ENCODE measurements around the gene CDCA3.

The CDCA3 gene

DNA sequence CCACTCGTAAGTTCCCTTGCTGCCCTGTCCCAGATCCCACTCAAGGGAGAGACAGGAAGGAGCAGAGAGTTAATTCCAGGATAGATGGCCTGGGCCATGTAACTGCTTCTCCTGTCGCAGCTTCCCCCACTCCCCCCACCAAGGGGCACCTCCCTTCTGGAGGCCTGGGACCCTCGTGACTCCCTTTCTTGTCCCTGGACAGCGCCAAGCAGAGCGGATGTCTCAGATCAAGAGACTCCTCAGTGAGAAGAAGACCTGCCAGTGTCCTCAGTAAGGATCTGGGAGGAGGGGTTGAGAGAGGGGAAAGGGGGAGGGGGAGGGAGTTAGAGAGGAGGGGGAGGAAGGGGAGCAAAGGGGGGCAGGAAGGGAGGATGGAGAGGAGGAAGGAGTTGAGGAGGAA lies 32.4 kb downstream of the CDCA3 start:
- Histone ChIP-seq H3K4me2 (ENCODE audit: low read depth, low read length) (no peak overlapping the region), H3K9me2 (replicated peaks; ENCODE audit: insufficient read depth, low read length) (no peaks in the 10 kb centered on the region), H2AFZ (ENCODE audit: low read length) (no peak overlapping the region), H3K36me3 (replicated peaks; ENCODE audit: insufficient read depth, low read length) (no peaks in the 10 kb centered on the region), H3K79me2 (ENCODE audit: low read length) (no peaks in the 10 kb centered on the region), H3K9ac (ENCODE audit: low read length) (no peak overlapping the region), H3K9me3 (replicated peaks; ENCODE audit: insufficient read depth, low read length) (no peaks in the 10 kb centered on the region), H3K4me1 (ENCODE audit: low read length) (no peaks in the 10 kb centered on the region), H3F3A (ENCODE audit: insufficient read depth, low read length) (no peaks in the 10 kb centered on the region), H3K27ac (ENCODE audit: low read length) (no peak overlapping the region), H3K4me3 (ENCODE audit: low read length) (no peak overlapping the region), H3K27me3 (replicated peaks; ENCODE audit: insufficient read depth, low read length) (peaks cover 45% of the 10 kb centered on the region), H4K20me1 (ENCODE audit: insufficient read depth, low read length) (no peaks in the 10 kb centered on the region)
- DNase-seq = no peak
- no peak for TF ChIP-seq EZH2phosphoT487 (IDR thresholded peaks at IDR 0.05; ENCODE audit: low read length)
- TF ChIP-seq EZH2 (optimal IDR thresholded peaks at IDR 0.05; ENCODE audit: low read depth, low read length) = no peak
- TF ChIP-seq, protein P1, sequence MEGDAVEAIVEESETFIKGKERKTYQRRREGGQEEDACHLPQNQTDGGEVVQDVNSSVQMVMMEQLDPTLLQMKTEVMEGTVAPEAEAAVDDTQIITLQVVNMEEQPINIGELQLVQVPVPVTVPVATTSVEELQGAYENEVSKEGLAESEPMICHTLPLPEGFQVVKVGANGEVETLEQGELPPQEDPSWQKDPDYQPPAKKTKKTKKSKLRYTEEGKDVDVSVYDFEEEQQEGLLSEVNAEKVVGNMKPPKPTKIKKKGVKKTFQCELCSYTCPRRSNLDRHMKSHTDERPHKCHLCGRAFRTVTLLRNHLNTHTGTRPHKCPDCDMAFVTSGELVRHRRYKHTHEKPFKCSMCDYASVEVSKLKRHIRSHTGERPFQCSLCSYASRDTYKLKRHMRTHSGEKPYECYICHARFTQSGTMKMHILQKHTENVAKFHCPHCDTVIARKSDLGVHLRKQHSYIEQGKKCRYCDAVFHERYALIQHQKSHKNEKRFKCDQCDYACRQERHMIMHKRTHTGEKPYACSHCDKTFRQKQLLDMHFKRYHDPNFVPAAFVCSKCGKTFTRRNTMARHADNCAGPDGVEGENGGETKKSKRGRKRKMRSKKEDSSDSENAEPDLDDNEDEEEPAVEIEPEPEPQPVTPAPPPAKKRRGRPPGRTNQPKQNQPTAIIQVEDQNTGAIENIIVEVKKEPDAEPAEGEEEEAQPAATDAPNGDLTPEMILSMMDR (IDR thresholded peaks at IDR 0.05; ENCODE audit: low read length) = no peak

DNA sequence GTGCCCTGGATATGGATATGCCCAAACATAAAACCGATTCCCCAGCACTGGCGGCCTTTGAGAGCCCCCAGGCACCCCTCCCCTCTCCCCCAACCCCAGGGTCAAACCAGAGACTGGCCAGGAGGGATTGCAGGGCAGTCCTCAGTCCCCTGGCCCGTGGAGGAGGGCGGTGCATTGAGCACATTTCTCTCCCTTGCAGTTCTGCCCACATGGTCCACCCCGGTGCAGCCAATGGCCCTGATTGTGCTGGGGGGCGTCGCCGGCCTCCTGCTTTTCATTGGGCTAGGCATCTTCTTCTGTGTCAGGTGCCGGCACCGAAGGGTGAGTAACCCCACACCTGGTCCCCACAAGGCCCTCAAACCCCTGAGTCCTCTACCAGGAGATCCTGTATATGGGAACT lies 32.9 kb downstream of the CDCA3 start:
- no peak for DNase-seq
- Histone ChIP-seq H3K4me3 (ENCODE audit: low read length) (no peak overlapping the region), H3K4me2 (ENCODE audit: low read depth, low read length) (no peak overlapping the region), H3K9me3 (replicated peaks; ENCODE audit: insufficient read depth, low read length) (no peaks in the 10 kb centered on the region), H3K27me3 (replicated peaks; ENCODE audit: insufficient read depth, low read length) (peaks cover 43% of the 10 kb centered on the region), H3K36me3 (replicated peaks; ENCODE audit: insufficient read depth, low read length) (no peaks in the 10 kb centered on the region), H3K79me2 (ENCODE audit: low read length) (no peaks in the 10 kb centered on the region), H4K20me1 (ENCODE audit: insufficient read depth, low read length) (no peaks in the 10 kb centered on the region), H3K9me2 (replicated peaks; ENCODE audit: insufficient read depth, low read length) (no peaks in the 10 kb centered on the region), H3K4me1 (ENCODE audit: low read length) (no peaks in the 10 kb centered on the region), H3K27ac (ENCODE audit: low read length) (no peak overlapping the region), H2AFZ (ENCODE audit: low read length) (no peak overlapping the region), H3K9ac (ENCODE audit: low read length) (no peak overlapping the region), H3F3A (ENCODE audit: insufficient read depth, low read length) (no peaks in the 10 kb centered on the region)
- no peak for TF ChIP-seq EZH2phosphoT487 (IDR thresholded peaks at IDR 0.05; ENCODE audit: low read length)
- no peak for TF ChIP-seq EZH2 (optimal IDR thresholded peaks at IDR 0.05; ENCODE audit: low read depth, low read length)
- TF ChIP-seq, protein P1 (IDR thresholded peaks at IDR 0.05; ENCODE audit: low read length) = no peak

DNA sequence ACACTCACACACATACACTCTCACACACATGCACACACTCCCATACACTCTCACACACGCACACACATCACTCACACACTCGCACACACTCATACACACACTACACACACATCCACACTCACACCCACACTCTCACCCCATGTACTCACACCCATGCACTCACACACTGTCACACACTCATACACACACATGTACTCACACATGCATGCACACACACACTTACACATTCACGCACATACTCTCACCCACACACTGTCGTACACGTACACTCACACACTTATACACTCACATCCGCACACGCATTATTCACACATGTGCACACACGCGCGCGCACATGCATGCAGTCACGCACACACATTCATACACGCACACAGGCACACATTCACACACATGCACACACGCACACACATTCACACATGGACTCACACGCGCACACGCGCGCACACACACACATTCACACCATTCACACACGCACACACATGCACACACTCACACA lies 33.4 kb downstream of the CDCA3 start:
- Histone ChIP-seq H3K4me3 (ENCODE audit: low read length) (no peak overlapping the region), H3K4me1 (ENCODE audit: low read length) (no peaks in the 10 kb centered on the region), H3K36me3 (replicated peaks; ENCODE audit: insufficient read depth, low read length) (no peaks in the 10 kb centered on the region)

More for the DNA sequence above, 33.4 kb downstream of the CDCA3 start:
- Histone ChIP-seq H3K4me2 (ENCODE audit: low read depth, low read length) (no peak overlapping the region), H3K9me3 (replicated peaks; ENCODE audit: insufficient read depth, low read length) (no peaks in the 10 kb centered on the region), H4K20me1 (ENCODE audit: insufficient read depth, low read length) (no peaks in the 10 kb centered on the region), H3K79me2 (ENCODE audit: low read length) (no peaks in the 10 kb centered on the region), H2AFZ (ENCODE audit: low read length) (no peak overlapping the region), H3K27ac (ENCODE audit: low read length) (no peak overlapping the region), H3F3A (ENCODE audit: insufficient read depth, low read length) (no peaks in the 10 kb centered on the region), H3K9me2 (replicated peaks; ENCODE audit: insufficient read depth, low read length) (no peaks in the 10 kb centered on the region), H3K9ac (ENCODE audit: low read length) (no peak overlapping the region), H3K27me3 (replicated peaks; ENCODE audit: insufficient read depth, low read length) (peaks cover 39% of the 10 kb centered on the region)
- TF ChIP-seq, protein P1 (IDR thresholded peaks at IDR 0.05; ENCODE audit: low read length) = no peak
- TF ChIP-seq EZH2 (optimal IDR thresholded peaks at IDR 0.05; ENCODE audit: low read depth, low read length) (no peak), EZH2phosphoT487 (IDR thresholded peaks at IDR 0.05; ENCODE audit: low read length) (no peak)
- no peak for DNase-seq

Data from MM.1S (cell line).